Measurements from ENCODE around the gene EYS. TPM values are rescaled to one million over a fixed set of nuclear protein-coding genes. Genes with fewer than 3 reads are reported as not detected.
A peak's percentile ranks its signal among the peaks of the same experiment; 100 is the strongest.

EYS gene
- total RNA-seq, 1 donor from 2014 or later: not detected

DNA sequence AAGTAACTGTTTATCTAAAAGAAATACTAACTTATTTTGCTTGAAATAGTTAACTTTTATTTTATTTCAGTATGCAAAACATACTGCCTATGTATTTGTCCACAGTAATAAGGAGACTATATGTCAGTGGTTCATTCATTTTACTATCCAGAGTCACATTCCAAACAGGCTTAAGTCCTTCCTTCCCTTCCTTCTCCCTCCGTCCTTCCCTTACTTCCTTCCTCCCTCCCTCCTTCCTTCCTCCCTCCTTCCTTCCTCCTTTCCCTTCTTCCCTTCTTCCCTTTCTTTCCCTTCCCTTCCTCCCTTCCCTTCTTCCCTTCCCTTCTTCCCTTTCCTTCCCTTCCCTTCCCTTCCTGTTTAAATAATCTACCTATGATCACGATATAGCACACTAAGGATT, 899.2 kb downstream of the EYS start:
- Mint-ChIP-seq H3K27ac (ENCODE audit: unreplicated experiment) (no peak overlapping the region), H3K36me3 (ENCODE audit: unreplicated experiment) (no peaks in the 10 kb centered on the region), H3K4me1 (ENCODE audit: unreplicated experiment) (no peaks in the 10 kb centered on the region), H3K9me3 (ENCODE audit: unreplicated experiment) (no peaks in the 10 kb centered on the region), H3K27me3 (ENCODE audit: unreplicated experiment) (peaks cover 5% of the 10 kb centered on the region), H3K4me3 (ENCODE audit: unreplicated experiment) (no peak overlapping the region)
- TF ChIP-seq, protein P1, sequence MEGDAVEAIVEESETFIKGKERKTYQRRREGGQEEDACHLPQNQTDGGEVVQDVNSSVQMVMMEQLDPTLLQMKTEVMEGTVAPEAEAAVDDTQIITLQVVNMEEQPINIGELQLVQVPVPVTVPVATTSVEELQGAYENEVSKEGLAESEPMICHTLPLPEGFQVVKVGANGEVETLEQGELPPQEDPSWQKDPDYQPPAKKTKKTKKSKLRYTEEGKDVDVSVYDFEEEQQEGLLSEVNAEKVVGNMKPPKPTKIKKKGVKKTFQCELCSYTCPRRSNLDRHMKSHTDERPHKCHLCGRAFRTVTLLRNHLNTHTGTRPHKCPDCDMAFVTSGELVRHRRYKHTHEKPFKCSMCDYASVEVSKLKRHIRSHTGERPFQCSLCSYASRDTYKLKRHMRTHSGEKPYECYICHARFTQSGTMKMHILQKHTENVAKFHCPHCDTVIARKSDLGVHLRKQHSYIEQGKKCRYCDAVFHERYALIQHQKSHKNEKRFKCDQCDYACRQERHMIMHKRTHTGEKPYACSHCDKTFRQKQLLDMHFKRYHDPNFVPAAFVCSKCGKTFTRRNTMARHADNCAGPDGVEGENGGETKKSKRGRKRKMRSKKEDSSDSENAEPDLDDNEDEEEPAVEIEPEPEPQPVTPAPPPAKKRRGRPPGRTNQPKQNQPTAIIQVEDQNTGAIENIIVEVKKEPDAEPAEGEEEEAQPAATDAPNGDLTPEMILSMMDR (IDR thresholded peaks at IDR 0.05): no peak
- no peak for DNase-seq (ENCODE audit: extremely low spot score, unreplicated experiment)

GRCh38 chr6:64803470-64804166, 903.4 kb downstream of the EYS start:
- Mint-ChIP-seq H3K36me3 (ENCODE audit: unreplicated experiment) (no peaks in the 10 kb centered on the region), H3K4me1 (ENCODE audit: unreplicated experiment) (no peaks in the 10 kb centered on the region), H3K27me3 (ENCODE audit: unreplicated experiment) (peaks cover 5% of the 10 kb centered on the region), H3K9me3 (ENCODE audit: unreplicated experiment) (no peaks in the 10 kb centered on the region), H3K4me3 (ENCODE audit: unreplicated experiment) (no peak overlapping the region), H3K27ac (ENCODE audit: unreplicated experiment) (no peak overlapping the region)
- TF ChIP-seq, protein P1 (IDR thresholded peaks at IDR 0.05): no peak
- peak; percentile 81 for DNase-seq (ENCODE audit: extremely low spot score, unreplicated experiment)

DNA sequence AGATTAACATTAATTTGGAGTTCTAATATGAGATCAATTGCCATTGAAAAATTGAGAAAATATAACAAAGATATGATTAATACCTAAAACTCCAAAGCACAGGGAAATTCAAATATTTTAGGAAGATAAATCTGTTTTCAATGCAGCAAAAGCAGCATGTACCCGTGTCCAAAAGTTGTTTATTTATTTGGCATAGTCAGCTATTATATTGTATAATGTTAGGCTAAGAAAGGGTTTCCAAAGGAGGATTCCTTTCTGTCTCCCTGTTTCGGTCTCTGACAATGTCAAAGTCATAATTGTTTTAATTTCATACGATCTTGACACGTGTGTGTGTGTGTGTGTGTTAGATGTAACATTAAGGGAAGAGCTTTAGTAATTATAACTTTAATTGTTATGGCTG, 914.5 kb downstream of the EYS start:
- TF ChIP-seq, protein P1 (IDR thresholded peaks at IDR 0.05): no peak
- Mint-ChIP-seq H3K36me3 (ENCODE audit: unreplicated experiment) (no peaks in the 10 kb centered on the region), H3K4me1 (ENCODE audit: unreplicated experiment) (no peaks in the 10 kb centered on the region), H3K27ac (ENCODE audit: unreplicated experiment) (no peak overlapping the region), H3K9me3 (ENCODE audit: unreplicated experiment) (no peaks in the 10 kb centered on the region), H3K4me3 (ENCODE audit: unreplicated experiment) (no peak overlapping the region), H3K27me3 (ENCODE audit: unreplicated experiment) (peaks cover 23% of the 10 kb centered on the region)
- DNase-seq (ENCODE audit: extremely low spot score, unreplicated experiment): no peak

DNA sequence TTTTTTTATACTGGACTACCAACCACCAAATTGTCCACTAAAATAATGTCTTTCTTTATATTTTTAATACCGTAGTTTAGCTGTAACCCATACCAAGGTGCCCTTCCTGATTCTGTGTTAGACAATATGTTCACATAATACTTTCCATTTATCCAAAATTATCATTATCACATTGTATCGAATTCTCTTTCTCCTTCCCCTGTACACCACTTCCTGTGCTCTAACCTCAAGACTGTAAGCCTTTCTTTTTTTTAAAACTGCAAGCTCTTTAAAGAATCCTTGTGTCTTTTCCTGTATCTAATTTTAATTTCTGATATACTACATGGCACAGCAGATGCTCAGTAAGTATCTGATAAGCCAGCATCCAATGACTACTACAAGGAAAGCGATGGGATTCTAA, 917.5 kb downstream of the EYS start:
- Mint-ChIP-seq H3K27ac (ENCODE audit: unreplicated experiment) (no peak overlapping the region), H3K9me3 (ENCODE audit: unreplicated experiment) (no peaks in the 10 kb centered on the region), H3K27me3 (ENCODE audit: unreplicated experiment) (peaks cover 12% of the 10 kb centered on the region), H3K36me3 (ENCODE audit: unreplicated experiment) (no peaks in the 10 kb centered on the region), H3K4me3 (ENCODE audit: unreplicated experiment) (no peak overlapping the region), H3K4me1 (ENCODE audit: unreplicated experiment) (no peaks in the 10 kb centered on the region)
- TF ChIP-seq, protein P1 (IDR thresholded peaks at IDR 0.05): no peak
- no peak for DNase-seq (ENCODE audit: extremely low spot score, unreplicated experiment)

GRCh38 chr6:64786736-64787135, 920.3 kb downstream of the EYS start:
- Mint-ChIP-seq H3K4me3 (ENCODE audit: unreplicated experiment) (no peak overlapping the region), H3K9me3 (ENCODE audit: unreplicated experiment) (no peaks in the 10 kb centered on the region), H3K27ac (ENCODE audit: unreplicated experiment) (no peak overlapping the region), H3K27me3 (ENCODE audit: unreplicated experiment) (peaks cover 3% of the 10 kb centered on the region), H3K36me3 (ENCODE audit: unreplicated experiment) (no peaks in the 10 kb centered on the region), H3K4me1 (ENCODE audit: unreplicated experiment) (no peaks in the 10 kb centered on the region)
- no peak for DNase-seq (ENCODE audit: extremely low spot score, unreplicated experiment)
- TF ChIP-seq, protein P1 (IDR thresholded peaks at IDR 0.05): no peak
